GM12865 (cell line): ENCODE measurements around the gene SCN8A.

Experiments used
- DNase-seq: peaks from one replicate; pipeline ENCODE4 v3.0.0; 2010; ENCODE audit warnings: low read depth
- H3K4me3 ChIP-seq: 2 replicates; pipeline ENCODE4 v1.5.1; 2011; ENCODE audit warnings: mild to moderate bottlenecking, low read depth, low read length, control low read depth
- TF ChIP-seq, protein P1 (sequence below): IDR thresholded peaks from 2 replicates; pipeline ENCODE4 v1.5.1; 2011; ENCODE audit warnings: low read length, control low read depth, low read depth, inconsistent platforms; ENCODE audit not compliant: insufficient read depth; ENCODE audit errors: missing control alignments

Gene SCN8A

DNA sequence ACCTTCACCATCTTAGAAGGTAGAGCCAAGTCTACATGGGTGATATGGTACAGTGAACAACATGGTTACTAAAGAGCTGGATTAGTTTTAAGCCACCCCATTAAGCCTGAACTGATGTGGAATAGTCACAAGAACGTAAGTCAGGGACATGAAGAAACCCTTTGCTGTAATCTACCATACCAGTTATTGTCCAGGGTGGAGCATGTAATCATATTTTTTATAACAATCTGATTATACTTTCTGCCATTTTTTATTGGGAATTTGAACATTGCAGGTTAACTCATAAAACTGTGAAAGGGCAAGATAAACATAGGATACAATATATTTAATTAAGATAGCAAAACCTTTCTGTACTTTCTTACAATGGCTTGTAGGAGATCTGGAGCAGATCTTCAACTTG is 153.9 kb downstream of the SCN8A start:
- no peak for DNase-seq
- no peak overlapping the region for H3K4me3 ChIP-seq
- TF ChIP-seq, protein P1, sequence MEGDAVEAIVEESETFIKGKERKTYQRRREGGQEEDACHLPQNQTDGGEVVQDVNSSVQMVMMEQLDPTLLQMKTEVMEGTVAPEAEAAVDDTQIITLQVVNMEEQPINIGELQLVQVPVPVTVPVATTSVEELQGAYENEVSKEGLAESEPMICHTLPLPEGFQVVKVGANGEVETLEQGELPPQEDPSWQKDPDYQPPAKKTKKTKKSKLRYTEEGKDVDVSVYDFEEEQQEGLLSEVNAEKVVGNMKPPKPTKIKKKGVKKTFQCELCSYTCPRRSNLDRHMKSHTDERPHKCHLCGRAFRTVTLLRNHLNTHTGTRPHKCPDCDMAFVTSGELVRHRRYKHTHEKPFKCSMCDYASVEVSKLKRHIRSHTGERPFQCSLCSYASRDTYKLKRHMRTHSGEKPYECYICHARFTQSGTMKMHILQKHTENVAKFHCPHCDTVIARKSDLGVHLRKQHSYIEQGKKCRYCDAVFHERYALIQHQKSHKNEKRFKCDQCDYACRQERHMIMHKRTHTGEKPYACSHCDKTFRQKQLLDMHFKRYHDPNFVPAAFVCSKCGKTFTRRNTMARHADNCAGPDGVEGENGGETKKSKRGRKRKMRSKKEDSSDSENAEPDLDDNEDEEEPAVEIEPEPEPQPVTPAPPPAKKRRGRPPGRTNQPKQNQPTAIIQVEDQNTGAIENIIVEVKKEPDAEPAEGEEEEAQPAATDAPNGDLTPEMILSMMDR = no peak

DNA sequence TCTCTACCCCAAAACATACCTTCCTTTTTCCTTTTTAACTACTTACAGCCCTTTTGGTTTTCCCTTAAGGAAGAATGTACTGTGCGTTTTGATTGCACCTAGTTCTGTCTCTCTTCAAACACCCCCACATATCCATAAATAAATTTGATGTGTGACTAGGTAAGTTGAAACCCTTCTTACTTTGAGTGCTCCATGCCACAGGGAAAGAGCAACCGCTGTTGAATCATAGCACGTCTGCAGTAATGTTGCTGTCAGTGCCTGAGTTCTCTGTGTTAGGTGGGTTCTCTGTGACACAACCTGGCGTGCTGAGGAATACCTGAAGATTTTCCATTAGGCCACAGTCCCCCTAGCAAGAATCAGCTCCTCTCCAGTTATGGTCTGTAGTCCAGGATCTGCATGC is 155.4 kb downstream of the SCN8A start:
- TF ChIP-seq, protein P1 = no peak
- no peak overlapping the region for H3K4me3 ChIP-seq
- DNase-seq = no peak

DNA sequence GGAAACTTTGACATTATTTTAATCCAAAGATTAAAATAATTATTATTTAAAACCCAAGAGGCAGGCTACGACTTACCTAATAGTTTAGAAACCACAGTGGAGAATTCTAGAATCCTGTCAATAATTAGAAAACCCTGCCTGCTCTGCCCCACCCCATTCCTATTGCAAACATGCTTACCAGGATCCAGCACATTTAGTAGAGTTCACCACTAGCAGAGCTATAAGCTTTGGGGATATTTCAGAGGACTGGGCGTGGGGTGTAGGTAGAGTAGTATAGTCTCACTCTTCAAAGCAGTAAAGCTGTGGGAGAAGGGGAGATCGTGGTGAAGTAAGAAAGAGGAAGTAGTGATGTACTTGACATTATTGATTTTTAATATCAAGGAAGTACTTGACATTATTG is 157.2 kb downstream of the SCN8A start:
- H3K4me3 ChIP-seq = no peak overlapping the region
- TF ChIP-seq, protein P1 = no peak
- DNase-seq = no peak

DNA sequence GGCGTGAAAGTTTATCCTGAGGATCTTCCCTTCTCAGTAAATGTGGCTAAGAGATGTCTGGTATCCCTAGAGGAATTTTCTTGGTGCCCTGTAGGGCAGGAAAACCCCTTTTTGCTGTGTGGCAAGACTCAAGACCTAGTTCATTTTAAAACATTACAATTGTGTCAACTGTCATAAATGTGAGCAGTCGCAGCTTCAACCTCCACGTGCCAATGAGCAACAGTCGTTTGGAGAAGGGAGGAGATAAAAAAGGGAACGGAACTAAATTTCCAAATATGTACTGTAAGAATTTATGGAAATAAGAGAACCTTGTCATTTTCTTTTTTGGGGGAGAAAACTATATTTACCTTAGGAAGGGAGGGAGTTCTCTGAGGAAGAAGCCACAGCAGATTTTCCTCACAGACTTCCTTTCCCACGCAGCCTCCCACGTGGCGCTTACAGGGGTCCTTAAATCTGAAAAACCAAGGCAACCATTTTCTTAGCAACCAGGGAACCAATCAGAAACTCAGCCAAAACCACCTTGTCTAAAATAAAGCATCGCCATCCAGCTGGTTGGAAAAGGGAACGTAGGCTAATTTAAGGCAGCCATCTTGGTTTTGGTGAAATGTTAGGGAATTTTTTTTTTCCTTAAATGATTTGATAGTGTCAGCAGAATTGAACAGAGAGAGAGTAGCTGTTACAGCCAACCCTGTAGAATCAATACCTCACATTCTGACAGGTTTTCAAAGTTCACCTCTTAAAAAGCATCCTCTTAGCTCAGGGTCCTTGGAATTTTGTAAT is 158.4 kb downstream of the SCN8A start:
- no peak overlapping the region for H3K4me3 ChIP-seq
- DNase-seq = no peak
- TF ChIP-seq, protein P1 = no peak

DNA sequence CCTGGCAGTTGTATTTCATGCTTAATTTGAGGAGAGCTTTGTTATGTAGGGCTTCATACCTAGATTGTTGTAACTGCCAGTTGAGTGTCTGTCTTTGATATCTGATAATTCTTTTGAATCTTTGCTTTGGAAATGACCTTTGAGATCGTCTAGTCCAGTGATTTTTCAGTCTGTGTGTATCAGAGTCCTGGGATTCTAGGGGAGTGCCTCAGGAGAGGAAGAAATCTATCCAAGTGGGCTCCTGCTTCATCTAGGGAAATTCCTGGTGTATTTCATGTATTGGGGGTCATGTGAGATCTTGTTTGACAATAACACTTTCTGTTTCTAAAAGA is 158.9 kb downstream of the SCN8A start:
- DNase-seq = no peak
- H3K4me3 ChIP-seq = no peak overlapping the region
- TF ChIP-seq, protein P1 = no peak

DNA sequence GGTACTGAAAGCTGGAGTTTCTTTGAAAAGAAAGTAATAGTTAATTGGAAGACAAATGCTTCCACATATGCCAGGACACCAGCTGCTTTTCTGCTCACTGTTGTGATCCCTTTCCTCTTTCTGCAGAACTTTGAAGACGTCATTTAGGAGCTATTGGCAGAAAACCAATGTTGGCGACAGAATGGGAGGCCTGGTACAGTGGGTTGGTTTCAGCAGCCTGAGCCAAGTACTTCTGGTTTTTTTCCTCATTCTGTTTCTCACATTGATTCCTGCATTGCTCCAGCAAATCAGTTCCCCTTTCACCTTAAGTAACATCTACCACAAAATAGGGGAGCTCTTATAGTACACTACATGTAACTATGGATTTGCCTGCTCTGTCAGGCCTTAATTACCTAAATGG is 160.6 kb downstream of the SCN8A start:
- TF ChIP-seq, protein P1 = no peak
- DNase-seq = no peak
- H3K4me3 ChIP-seq = no peak overlapping the region
